Measurements from ENCODE around the gene PUM2.

The PUM2 gene

DNA sequence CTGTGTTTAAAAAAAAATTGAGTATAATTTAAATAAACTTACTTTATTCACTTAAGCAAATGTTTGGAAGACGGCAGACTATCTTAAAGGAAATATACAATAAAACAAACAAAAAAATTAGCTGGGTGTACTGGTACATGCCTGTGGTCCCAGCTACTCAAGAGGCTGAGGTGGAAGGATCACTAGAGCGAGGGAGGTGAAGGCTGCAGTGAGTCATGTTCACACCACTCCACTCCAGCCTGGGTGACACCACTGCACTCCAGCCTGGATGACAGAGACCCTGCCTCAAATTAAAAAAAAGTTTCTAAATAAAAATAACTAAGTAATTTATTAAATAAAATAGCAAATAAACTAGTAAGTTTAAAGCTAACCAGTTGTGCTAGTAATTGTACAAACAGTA, 7.5 kb downstream of the PUM2 start:
- no peak for DNase-seq

- no peak for DNase-seq
These were observed 11.6 kb downstream of the PUM2 start for GRCh38 chr2:20339012-20339411.

GRCh38 chr2:20334605-20335203, 15.9 kb downstream of the PUM2 start:
- DNase-seq = peak; percentile 63

- no peak for DNase-seq
These were observed 16.9 kb downstream of the PUM2 start for GRCh38 chr2:20333738-20334137.

DNA sequence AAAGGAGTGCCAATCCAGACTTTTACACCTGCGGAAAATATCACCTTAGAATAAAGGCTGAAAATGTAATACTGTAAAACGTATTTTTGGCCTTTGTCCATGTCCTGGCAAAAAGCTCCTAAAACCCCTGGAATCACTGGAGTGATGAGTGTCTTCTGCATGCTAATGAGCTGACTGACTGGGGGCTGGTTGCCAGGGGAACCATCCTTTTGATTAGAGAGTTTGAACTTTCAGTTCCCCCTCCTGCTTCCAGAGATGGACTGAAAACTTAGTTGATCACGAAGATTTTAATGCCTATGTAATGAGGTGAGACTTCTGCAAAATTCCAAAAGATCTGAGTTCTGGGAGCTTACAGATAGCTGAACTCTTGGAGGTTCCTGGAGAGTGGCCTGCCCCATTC, 20.5 kb downstream of the PUM2 start:
- DNase-seq = no peak

- DNase-seq = no peak
These were observed 23.3 kb downstream of the PUM2 start for GRCh38 chr2:20327370-20327769.

DNA sequence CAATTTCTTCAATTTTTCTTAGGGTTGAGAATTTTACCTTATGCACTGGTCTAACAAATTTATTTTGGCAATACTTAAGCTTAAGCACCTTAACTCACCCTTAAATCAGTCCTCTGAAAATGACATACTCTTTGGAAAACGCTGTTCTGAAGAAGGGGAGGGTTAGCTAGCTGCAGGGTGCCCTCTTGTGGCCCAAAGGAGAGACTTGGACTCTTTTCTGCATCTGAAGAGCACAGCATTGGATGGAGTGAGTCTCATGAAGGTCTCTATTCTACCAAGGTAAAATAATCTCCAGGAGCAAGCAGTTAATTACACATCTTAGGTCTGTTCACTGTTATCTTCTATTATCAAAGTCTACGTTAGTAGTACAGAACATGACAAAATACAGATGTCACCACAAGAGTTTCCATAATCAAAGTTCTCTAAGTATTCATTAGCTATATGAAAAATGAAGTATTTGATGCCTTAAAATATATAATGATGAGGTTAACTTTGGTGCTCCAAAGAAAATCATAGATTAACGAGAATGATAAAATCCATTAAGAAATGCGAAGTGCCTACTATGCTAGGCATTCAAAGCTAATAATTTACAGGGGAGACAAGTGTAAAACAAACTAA, 24.4 kb downstream of the PUM2 start:
- peak; percentile 64 for DNase-seq

DNA sequence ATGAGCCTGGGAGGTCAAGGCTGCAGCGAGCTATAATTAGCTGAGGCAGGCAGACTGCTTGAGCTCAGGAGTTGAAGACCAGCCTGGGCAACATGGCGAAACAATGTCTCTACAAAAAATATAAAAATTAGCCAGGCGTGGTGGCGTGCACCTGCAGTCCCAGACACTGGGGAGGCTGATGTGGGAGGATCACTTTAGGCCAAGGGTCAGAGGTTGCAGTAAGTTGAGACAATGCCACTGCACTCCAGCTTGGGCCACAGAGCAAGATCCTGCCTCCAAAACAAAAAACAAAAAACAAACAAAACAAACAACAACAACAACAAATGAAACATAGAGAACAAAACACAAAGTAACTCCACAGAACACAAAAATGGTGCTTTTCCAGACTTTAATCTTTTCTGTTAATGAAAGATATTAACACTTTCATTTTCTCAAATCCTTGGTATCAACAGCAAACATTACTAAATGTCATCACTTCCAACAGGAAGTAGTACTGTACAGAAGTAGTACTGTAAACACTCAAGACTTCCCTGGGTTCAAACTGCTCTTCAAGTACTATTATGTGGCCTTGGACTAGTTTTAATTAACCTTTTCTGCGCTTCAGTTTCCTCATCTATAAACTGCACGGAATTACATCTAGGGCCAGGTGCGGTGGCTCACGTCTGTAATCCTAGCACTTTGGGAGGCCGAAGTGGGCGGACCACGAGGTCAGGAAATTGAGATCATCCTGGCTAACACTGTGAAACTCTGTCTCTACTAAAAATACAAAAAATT, 27.9 kb downstream of the PUM2 start:
- DNase-seq = peak; percentile 41

DNA sequence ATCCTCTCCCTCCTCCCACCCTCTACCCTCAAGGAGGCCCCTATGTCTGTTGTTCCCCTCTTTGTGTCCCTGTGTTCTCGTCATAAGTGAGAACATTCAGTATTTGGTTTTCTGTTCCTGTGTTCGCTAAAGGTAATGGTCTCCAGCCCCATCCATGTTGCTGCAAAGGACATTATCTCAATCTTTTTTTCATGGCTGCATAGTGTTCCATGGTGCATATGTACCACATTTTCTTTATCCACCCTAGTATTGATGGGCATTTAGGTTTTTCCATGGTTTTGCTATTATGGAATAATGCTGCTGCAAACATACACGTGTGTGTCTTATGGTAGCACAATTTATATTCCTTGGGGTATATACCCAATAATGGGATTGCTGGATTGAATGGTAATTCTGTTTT, 33.0 kb downstream of the PUM2 start:
- no peak for DNase-seq

DNA sequence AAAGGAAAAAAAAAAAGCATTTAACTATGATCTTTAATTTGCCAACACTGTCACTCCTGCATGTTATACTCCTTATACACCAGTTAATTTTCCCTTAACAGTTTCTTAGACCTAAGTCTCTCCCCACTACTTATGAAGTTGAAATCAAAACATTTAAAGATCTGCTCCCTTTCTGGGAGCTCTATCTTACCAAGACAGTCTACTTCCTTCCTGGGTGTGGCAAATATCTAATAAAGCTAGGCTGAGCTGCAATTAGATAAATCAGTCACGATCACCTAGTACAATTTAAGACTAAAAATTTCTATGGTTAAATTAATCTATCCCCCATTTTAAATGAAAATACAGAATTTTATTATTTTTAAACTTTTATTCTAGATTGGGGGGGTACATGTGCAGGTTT, 33.4 kb downstream of the PUM2 start:
- DNase-seq = no peak

DNA sequence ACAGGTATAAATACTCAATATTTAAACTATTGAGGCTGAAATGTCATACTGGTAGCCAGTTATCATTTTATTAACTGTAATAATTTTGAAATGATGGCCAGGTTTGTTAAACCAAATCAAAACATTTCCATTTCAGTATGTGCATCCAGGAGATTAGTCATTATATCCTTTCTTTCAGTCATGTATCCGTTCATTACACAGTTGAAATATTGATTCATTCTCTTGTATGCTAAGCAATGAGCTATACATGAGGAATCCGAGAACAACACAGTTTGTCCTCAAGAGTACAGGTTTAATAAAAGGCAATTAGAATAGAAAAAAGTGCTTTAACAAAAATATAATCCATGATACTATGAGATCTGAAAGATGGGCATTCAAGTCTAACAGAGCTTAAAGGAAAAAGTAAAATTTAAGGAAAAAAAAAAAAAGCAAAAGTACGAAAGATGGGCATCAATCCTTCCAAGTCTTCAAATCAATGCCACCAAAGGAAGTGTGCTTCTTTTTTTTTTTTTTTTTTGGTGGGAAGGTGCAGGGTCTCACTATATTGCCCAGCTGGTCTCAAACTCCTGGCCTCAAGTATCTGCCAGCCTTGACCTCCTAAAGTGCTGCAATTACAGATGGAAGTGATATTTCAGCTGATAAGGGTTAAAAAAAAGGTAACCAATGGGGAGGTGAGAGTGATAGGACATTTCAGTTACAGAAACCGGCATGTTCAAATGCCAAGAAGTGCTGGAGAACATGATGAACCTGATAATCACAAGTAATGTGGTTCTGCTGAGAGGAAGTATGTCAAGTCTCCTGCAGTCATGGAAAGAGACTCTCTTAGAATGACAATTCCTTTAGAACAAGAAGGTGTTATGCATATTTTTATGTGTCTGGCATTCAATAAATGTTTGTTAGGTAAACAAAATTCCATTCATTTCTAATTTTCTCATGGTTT, 35.8 kb downstream of the PUM2 start:
- DNase-seq = no peak

GRCh38 chr2:20313659-20314058, 37.0 kb downstream of the PUM2 start:
- DNase-seq = no peak

DNA sequence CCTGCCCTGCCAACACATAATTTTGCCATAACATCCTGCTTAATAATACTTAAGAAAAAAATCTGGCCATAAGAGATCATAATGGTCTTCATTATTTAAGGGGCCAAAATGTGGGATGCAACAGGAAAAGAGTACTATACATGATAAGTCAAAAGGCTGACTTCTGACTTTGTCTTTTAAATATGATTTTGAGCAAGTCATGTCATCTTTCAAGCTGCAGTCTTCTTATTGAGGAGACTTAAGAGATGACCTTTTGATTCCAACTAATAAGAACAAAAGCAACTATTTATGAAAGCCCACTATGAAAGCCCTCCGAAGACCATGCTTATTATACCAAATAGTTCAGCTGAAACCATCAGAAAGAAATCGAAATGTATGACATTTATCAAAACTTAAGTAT, 41.6 kb downstream of the PUM2 start:
- no peak for DNase-seq

DNA sequence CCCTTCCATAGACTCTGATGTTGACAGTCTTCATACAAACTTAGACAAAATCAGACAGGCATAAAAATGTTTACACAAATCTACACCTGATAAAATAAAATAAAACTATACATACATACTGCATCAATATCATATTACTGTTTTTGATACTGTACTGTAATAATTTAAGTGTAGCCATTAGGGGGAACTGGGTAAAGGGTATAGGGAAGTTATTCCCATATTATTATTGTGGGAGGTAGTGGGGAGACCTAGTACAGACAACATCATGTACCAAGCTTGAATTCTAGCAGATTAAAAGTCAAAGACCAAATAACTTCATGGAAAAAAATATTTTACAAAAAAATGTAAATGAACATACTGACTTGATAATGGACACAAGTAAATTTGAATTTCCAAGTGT, 43.3 kb downstream of the PUM2 start:
- no peak for DNase-seq

- no peak for DNase-seq
These were observed 46.2 kb downstream of the PUM2 start for GRCh38 chr2:20304411-20304810.

DNA sequence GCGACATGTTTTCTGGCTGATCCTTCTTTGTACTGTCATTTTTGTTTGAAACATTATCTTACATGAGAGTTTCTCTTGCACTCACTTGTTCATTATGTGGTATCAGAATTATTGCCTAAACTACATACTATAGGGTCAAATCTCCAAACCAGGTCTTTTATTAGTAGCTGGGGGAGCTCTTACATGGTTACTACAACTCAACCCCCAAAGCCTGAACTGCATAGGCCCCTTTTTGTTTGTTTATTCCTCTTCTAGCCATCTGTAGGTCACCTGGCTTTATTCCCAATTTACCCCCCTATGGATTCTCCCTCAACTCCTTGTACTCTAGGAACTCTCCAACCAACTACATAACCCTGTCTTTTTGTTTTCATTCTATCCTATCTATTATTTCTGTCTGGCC, 46.7 kb downstream of the PUM2 start:
- DNase-seq = no peak

DNA sequence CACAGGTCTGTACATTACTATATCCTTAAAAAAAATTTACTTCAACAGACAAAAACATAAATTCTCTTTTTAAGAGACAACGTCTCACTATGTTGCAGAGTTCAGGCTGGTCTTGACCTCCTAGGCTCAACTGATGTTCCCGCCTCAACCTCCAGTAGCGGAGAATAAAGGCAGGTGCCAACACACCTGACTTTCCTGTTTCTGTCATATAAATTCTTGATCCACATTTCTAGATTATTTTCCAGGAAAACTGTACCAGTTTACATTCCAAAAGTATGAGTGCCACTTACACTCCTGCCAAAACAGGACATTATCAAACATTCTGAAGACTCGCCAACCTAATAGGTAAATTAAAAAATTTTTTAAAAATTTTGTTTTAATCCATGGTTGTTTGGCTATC, 48.6 kb downstream of the PUM2 start:
- no peak for DNase-seq

DNA sequence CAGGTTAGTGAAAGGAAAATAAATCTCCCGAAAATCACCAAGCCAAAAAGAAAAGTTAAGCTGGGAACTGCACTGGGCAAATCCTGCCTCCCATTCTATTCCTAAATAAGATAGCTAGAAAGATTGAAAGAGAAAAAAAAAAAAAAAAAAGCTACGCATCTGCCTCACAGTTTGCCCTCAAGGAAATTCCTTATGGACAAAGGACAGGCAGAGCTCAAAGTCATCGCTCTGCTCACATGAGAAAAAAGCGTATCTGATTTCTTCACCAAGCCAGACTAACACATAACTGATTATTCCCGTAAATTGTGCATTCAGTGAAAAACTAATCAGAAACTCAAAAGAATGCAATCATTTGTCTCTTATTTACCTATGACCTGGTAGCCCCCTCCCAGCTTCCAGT, 50.0 kb downstream of the PUM2 start:
- no peak for DNase-seq

- no peak for DNase-seq
These were observed 51.5 kb downstream of the PUM2 start for GRCh38 chr2:20299113-20299512.

DNA sequence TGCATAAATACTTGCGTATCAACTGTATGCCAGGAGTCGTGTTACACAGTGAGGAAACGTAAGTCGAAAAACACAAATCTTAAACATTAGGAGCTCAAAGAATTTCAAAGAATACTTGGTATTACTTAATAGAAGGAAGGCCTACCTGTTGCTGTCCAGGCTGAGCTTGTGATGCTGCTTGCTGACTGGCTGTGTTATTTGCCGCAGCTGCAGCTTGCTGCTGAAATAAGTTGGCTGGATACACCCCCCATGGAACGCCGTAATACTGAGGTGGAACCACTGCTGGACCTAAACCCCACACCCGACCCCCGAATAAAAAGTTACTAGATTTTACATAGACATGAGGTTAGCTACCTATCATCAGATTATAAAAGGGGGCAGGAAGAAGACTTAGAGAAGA, 56.4 kb downstream of the PUM2 start:
- no peak for DNase-seq

DNA sequence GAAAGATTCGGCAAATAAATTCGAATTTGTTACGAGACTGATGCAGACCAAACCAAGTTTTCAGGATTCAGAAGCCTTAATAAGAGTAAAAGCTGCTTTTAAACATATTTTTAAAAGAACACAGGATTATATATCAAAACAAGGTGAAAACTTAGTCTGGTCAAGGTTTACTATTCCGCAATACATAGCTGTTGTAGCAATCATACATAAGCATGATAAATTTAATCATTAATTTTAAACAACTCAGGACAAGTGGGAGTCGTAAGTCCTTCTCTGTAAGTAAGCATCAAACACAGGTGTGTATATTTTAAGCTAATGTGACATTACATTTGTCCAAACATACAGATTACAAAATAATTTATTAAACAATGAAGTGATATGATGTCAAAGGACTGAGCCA, 57.7 kb downstream of the PUM2 start:
- no peak for DNase-seq

DNA sequence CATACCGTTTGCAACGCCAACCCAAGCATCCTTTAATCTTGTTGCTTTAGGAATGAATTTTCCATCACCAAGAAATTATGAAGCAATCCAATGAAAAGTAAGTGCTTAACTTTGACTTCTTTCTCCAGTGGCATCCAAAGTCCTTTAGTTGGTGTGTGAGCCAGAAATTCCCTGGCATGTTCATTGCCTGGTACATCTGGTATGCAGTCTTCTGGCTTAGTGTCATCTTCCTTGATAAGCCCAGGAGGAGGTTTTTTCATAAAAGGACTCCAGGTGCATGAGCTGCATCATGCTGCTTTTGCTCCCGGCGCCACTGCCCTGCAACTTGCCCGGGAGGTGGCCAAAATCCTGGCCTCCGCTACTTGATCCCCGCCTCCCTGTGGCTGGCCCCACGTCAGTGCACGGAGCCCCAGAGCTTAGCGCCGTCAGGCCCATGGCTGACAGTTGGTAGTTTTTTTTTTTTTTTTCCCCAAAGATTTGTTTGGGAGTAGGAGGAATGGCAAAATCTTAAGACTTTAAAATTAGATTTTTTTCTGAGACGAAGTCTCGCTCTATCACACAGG, 58.7 kb downstream of the PUM2 start:
- DNase-seq = no peak

DNA sequence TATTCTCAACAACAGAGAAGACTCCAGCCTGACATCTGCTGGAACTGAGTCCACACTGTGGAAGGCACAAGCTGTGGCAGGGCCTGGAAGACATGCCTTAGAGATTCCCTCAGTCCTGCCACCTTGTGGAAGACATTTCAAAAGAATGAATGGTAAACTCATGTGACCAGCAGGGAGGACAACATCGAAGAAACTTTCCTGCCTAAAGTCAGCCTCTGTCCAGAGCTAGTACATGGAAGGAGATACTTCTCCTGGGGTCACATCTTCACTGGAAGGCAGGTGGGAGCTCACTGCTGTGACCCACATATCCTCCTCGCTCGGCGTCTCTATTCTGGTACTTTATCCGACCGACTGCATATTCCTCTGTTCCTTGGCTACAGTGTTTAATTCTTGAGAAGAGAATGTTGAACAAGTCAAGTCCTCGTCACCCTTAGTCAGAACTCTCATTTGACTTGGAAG, 59.5 kb downstream of the PUM2 start:
- DNase-seq = peak; percentile 59
